Natural killer cell (primary cell): ENCODE measurements around the gene TMEM184C. TPM values are rescaled to one million over a fixed set of nuclear protein-coding genes. Genes with fewer than 3 reads are reported as not detected.
A peak's percentile ranks its signal among the peaks of the same experiment; 100 is the strongest.

Experiments
- ATAC-seq, 3 donors: fragments of 150-1000 bp in 2 of 3; fragments of 200-7000 bp in 1 of 3; cut with Tn5 transposase; 1 replicate in 1 of 3; 2 replicates in 2 of 3; pipeline ENCODE4 v1.10.0; 2021; ENCODE audit warnings: mild to moderate bottlenecking in 2 of 3, moderate library complexity in 2 of 3
- DNase-seq, 2 donors: peaks; one replicate each; pipeline versions ENCODE4 v3.0.0 to v3.0.0-alpha.2; 2013 to 2021; ENCODE audit warnings: mixed read lengths in 1 of 2
- H3K27ac ChIP-seq: one replicate; pipeline ENCODE4 v1.5.1; 2013; ENCODE audit warnings: mild to moderate bottlenecking, low read length
- H3K27me3 ChIP-seq: one replicate; pipeline ENCODE4 v1.6.1; 2013; ENCODE audit warnings: low read length; ENCODE audit not compliant: control insufficient read depth, insufficient read depth
- H3K36me3 ChIP-seq: one replicate; pipeline ENCODE4 v1.6.1; 2013; ENCODE audit warnings: low read length; ENCODE audit not compliant: control insufficient read depth, insufficient read depth
- H3K4me1 ChIP-seq: one replicate; pipeline ENCODE4 v1.6.1; 2013; ENCODE audit warnings: low read length; ENCODE audit not compliant: control insufficient read depth, insufficient read depth
- H3K4me3 ChIP-seq: one replicate; pipeline ENCODE4 v1.5.1; 2013; ENCODE audit warnings: low read length
- H3K9me3 ChIP-seq: one replicate; pipeline ENCODE4 v1.6.1; 2013; ENCODE audit warnings: low read length; ENCODE audit not compliant: control insufficient read depth, insufficient read depth
- H3K27ac Mint-ChIP-seq, 2 donors: one replicate each; pipeline ENCODE4 v1.8.0; 2022; ENCODE audit warnings: mild to moderate bottlenecking in 2 of 2, mixed read lengths in 2 of 2, moderate library complexity in 1 of 2
- H3K27me3 Mint-ChIP-seq, 2 donors: one replicate each; pipeline ENCODE4 v1.8.0; 2022; ENCODE audit warnings: low read depth in 2 of 2, mixed read lengths in 2 of 2
- H3K36me3 Mint-ChIP-seq: one replicate; pipeline ENCODE4 v1.8.0; 2022; ENCODE audit warnings: mixed read lengths
- H3K4me1 Mint-ChIP-seq, 2 donors: one replicate each; pipeline ENCODE4 v1.8.0; 2022; ENCODE audit warnings: mixed read lengths in 2 of 2
- H3K4me3 Mint-ChIP-seq: one replicate; pipeline ENCODE4 v1.8.0; 2022; ENCODE audit warnings: mild to moderate bottlenecking, moderate library complexity, mixed read lengths
- H3K9me3 Mint-ChIP-seq, 2 donors: one replicate each; pipeline ENCODE4 v1.8.0; 2022; ENCODE audit warnings: mixed read lengths in 2 of 2
- CTCF ChIP-seq: fragments of 200-600 bp; IDR thresholded peaks from one replicate; pipeline ENCODE4 v1.8.0; 2022; ENCODE audit warnings: antibody characterized with exemption
- WGBS: methylation state at CpG from one replicate; pipeline ENCODE4 v1.1.7; 2013; ENCODE audit warnings: missing lambda C conversion rate; ENCODE audit not compliant: insufficient coverage; 5-methylcytosine and 5-hydroxymethylcytosine counted together
- intact Hi-C: fragments of 100-400 bp; cut with micrococcal nuclease; formaldehyde crosslinking; loops from one replicate; pipeline ENCODE4 v1.14.2; 2022
- total RNA-seq, 4 donors: library from RNA; stranded (reverse); fragments of 120-200 nt in 1 of 4; gene quantifications; one replicate each; pipeline versions ENCODE4 v1.2.3 to v1.2.4, GENCODE V29; 2013 to 2022

Gene TMEM184C
- total RNA-seq, 3 donors from 2014 or later (not counting 1 experiment from before 2014, with no cell fraction given): 14.4 to 15.5 (median 15.1) TPM

GRCh38 chr4:147648656-147649055, 31.5 kb downstream of the TMEM184C start:
- DNase-seq (no peak), ATAC-seq (no peak)
- no peaks in the 10 kb centered on the region for H3K27me3 ChIP-seq
- H3K36me3 ChIP-seq: peaks cover 16% of the 10 kb centered on the region
- peaks cover 2% of the 10 kb centered on the region for H3K4me1 ChIP-seq
- no peaks in the 10 kb centered on the region for H3K9me3 Mint-ChIP-seq
- H3K27ac ChIP-seq: no peak overlapping the region
- no peak overlapping the region for H3K4me3 ChIP-seq
- H3K9me3 ChIP-seq: no peaks in the 10 kb centered on the region
- no peak for TF ChIP-seq CTCF
- no peaks in the 10 kb centered on the region for H3K36me3 Mint-ChIP-seq
- no peaks in the 10 kb centered on the region for H3K27me3 Mint-ChIP-seq
- peak overlapping the region; percentile 27 to 45 for H3K27ac Mint-ChIP-seq
- peak overlapping the region; percentile 45 for H3K4me3 Mint-ChIP-seq
- intact Hi-C loops: no loop called here
- peaks cover 46% of the 10 kb centered on the region in 2 donors for H3K4me1 Mint-ChIP-seq

DNA sequence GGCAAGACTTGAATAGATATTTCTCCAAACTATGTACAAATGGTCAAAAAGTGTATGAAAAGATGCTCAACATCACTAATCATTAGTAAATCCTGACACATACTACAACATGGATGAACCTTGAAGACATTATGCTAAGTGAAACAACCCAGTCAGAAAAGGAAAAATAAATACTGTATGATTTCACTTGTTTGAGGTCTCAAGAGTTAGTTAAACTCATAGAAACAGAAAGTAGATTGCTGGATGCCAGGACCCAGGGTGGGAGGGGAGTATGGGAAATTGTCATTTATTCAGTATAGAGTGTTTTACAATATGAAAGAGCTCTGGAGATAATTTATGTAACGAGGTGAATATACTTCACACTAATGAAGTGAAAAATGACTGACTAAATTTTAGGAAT, 34.4 kb downstream of the TMEM184C start:
- DNase-seq: no peak
- Mint-ChIP-seq H3K9me3 (no peaks in the 10 kb centered on the region), H3K36me3 (no peaks in the 10 kb centered on the region), H3K4me1 (peaks cover 37 to 41% of the 10 kb centered on the region in 2 donors), H3K27ac (no peak overlapping the region), H3K27me3 (no peaks in the 10 kb centered on the region), H3K4me3 (no peak overlapping the region)
- ATAC-seq: no peak
- intact Hi-C loops: no loop called here
- H3K4me3 ChIP-seq: no peak overlapping the region
- peaks cover 2% of the 10 kb centered on the region for H3K4me1 ChIP-seq
- no peak overlapping the region for H3K27ac ChIP-seq
- no peak for TF ChIP-seq CTCF
- no peaks in the 10 kb centered on the region for H3K27me3 ChIP-seq
- H3K36me3 ChIP-seq: peaks cover 30% of the 10 kb centered on the region
- H3K9me3 ChIP-seq: no peaks in the 10 kb centered on the region
- no CpG with 5 or more reads among the region's 1 CpG for WGBS

GRCh38 chr4:147655639-147656038, 38.4 kb downstream of the TMEM184C start:
- Histone ChIP-seq H3K4me1 (no peaks in the 10 kb centered on the region), H3K27ac (no peak overlapping the region), H3K27me3 (no peaks in the 10 kb centered on the region), H3K4me3 (no peak overlapping the region), H3K36me3 (peaks cover 26% of the 10 kb centered on the region), H3K9me3 (no peaks in the 10 kb centered on the region)
- Mint-ChIP-seq H3K4me3 (no peak overlapping the region), H3K4me1 (peaks cover 8 to 12% of the 10 kb centered on the region in 2 donors), H3K36me3 (peaks cover 7% of the 10 kb centered on the region), H3K27me3 (no peaks in the 10 kb centered on the region), H3K9me3 (no peaks in the 10 kb centered on the region), H3K27ac (no peak overlapping the region)
- intact Hi-C loops: no loop called here
- no peak for TF ChIP-seq CTCF
- ATAC-seq: no peak
- DNase-seq: no peak
- WGBS: 100% methylated on average over 2 of the region's 2 CpGs

GRCh38 chr4:147658501-147658900, 41.3 kb downstream of the TMEM184C start:
- no peaks in the 10 kb centered on the region for H3K9me3 Mint-ChIP-seq
- WGBS: 100% methylated on average over 1 of the region's 4 CpGs
- H3K4me1 ChIP-seq: no peaks in the 10 kb centered on the region
- H3K27me3 Mint-ChIP-seq: no peaks in the 10 kb centered on the region
- H3K27ac Mint-ChIP-seq: no peak overlapping the region
- intact Hi-C loops: no loop called here
- DNase-seq: no peak
- no peaks in the 10 kb centered on the region for H3K27me3 ChIP-seq
- H3K4me3 Mint-ChIP-seq: no peak overlapping the region
- no peak overlapping the region for H3K27ac ChIP-seq
- no peaks in the 10 kb centered on the region for H3K9me3 ChIP-seq
- TF ChIP-seq CTCF: no peak
- H3K36me3 Mint-ChIP-seq: peaks cover 9% of the 10 kb centered on the region
- H3K4me1 Mint-ChIP-seq: no peaks in the 10 kb centered on the region
- peaks cover 24% of the 10 kb centered on the region for H3K36me3 ChIP-seq
- no peak for ATAC-seq
- H3K4me3 ChIP-seq: no peak overlapping the region
